Karpas-422 (cell line): ENCODE measurements around the gene NARF. TPM values are rescaled to one million over a fixed set of nuclear protein-coding genes. Genes with fewer than 3 reads are reported as not detected.
"Not testable (repeated sequence)": the region's sequence is repeated elsewhere in the genome, so short reads cannot be mapped to it uniquely, and the experiment has no call there.

ENCODE experiments used
- DNase-seq: peaks from one replicate; pipeline ENCODE4 v3.0.0-alpha.2; 2015
- H2AFZ ChIP-seq: fragments of 200-600 bp; sonication (generic); 2 replicates; pipeline ENCODE4 v1.6.1; 2014; ENCODE audit warnings: antibody characterized with exemption, low read length, mixed read lengths
- H3K27ac ChIP-seq: fragments of 200-600 bp; sonication (generic); 2 replicates; pipeline ENCODE4 v1.5.1; 2014; ENCODE audit warnings: mild to moderate bottlenecking, low read length, moderate library complexity
- H3K27me3 ChIP-seq: fragments of 200-600 bp; sonication (generic); 2 replicates; pipeline ENCODE4 v1.6.1; 2014; ENCODE audit warnings: low read length, mixed read lengths
- H3K36me3 ChIP-seq: fragments of 200-600 bp; sonication (generic); 2 replicates; pipeline ENCODE4 v1.6.1; 2014; ENCODE audit warnings: low read length, mixed read lengths; ENCODE audit not compliant: insufficient read depth
- H3K4me1 ChIP-seq: fragments of 200-600 bp; sonication (generic); 2 replicates; pipeline ENCODE4 v1.6.1; 2014; ENCODE audit warnings: mild to moderate bottlenecking, low read length, mixed read lengths
- H3K4me2 ChIP-seq: fragments of 200-600 bp; sonication (generic); 2 replicates; pipeline ENCODE4 v1.6.1; 2014; ENCODE audit warnings: low read length, low read depth, mild to moderate bottlenecking; ENCODE audit not compliant: poor library complexity, severe bottlenecking
- H3K4me3 ChIP-seq: fragments of 200-600 bp; sonication (generic); 2 replicates; pipeline ENCODE4 v1.5.1; 2014; ENCODE audit warnings: mild to moderate bottlenecking, antibody characterized with exemption, low read length, mixed read lengths
- H3K79me2 ChIP-seq: fragments of 200-600 bp; sonication (generic); 2 replicates; pipeline ENCODE4 v1.6.1; 2014; ENCODE audit warnings: mild to moderate bottlenecking, low read length, mixed read lengths
- H3K9ac ChIP-seq: fragments of 200-600 bp; sonication (generic); 2 replicates; pipeline ENCODE4 v1.6.0; 2014; ENCODE audit warnings: low read length
- H3K9me2 ChIP-seq: fragments of 200-600 bp; sonication (generic), shearing (Covaris generic); replicated peaks from 2 replicates; pipeline ENCODE4 v1.6.0; 2014; ENCODE audit warnings: mild to moderate bottlenecking, low read length, moderate library complexity; ENCODE audit not compliant: insufficient read depth
- H3K9me3 ChIP-seq: fragments of 300-700, 200-600 bp; sonication (generic); 2 replicates; pipeline ENCODE4 v1.6.1; 2014; ENCODE audit warnings: low read length, mixed read lengths
- H4K20me1 ChIP-seq: fragments of 200-600 bp; sonication (generic); 2 replicates; pipeline ENCODE4 v1.6.1; 2014; ENCODE audit warnings: mild to moderate bottlenecking, antibody characterized with exemption, low read length, low read depth; ENCODE audit not compliant: insufficient read depth
- total RNA-seq: library from RNA; depleted of rRNA; stranded (reverse); fragments of >200 nt; shearing (Covaris generic); gene quantifications from 2 replicates; pipeline ENCODE4 v1.2.3, GENCODE V29; 2014; ENCODE audit warnings: low replicate concordance; rRNA removed

Gene NARF
- 43.3 and 53.5 TPM in 2 replicates for total RNA-seq

- peak; percentile 98 for DNase-seq
- Histone ChIP-seq H3K27me3 (no peaks in the 10 kb centered on the region), H4K20me1 (no peaks in the 10 kb centered on the region), H3K9me2 (no peaks in the 10 kb centered on the region), H3K36me3 (peaks cover 4% of the 10 kb centered on the region; the same call in 1 of the 2 replicates), H3K79me2 (peaks cover 14% of the 10 kb centered on the region), H3K4me3 (peak within 1 kb of the TSS; percentile 95), H3K9ac (peak within 1 kb of the TSS; percentile 97), H3K9me3 (no peaks in the 10 kb centered on the region), H3K4me1 (peaks cover 18% of the 10 kb centered on the region), H3K27ac (peak within 1 kb of the TSS; percentile 93), H2AFZ (peak within 1 kb of the TSS; percentile 88), H3K4me2 (peak within 1 kb of the TSS; percentile 92)
Measured at GRCh38 chr17:82458179-82458884, at the start of gene NARF. TSS of gene NARF (plus strand) at chr17:82458741. CDS start at chr17:82458804, 63 bp downstream.

GRCh38 chr17:82408938-82409318 is 49.6 kb upstream of the NARF start:
- no peaks in the 10 kb centered on the region for H3K9me3 ChIP-seq
- H3K27ac ChIP-seq, result no peak overlapping the region
- H3K36me3 ChIP-seq, result no peaks in the 10 kb centered on the region
- H3K27me3 ChIP-seq, result no peaks in the 10 kb centered on the region
- H3K9ac ChIP-seq, result no peak overlapping the region
- H3K9me2 ChIP-seq, result no peaks in the 10 kb centered on the region
- DNase-seq, result no peak
- no peak overlapping the region for H3K4me3 ChIP-seq
- H2AFZ ChIP-seq, result no peak overlapping the region
- H4K20me1 ChIP-seq, result no peaks in the 10 kb centered on the region
- H3K79me2 ChIP-seq, result no peaks in the 10 kb centered on the region
- no peaks in the 10 kb centered on the region for H3K4me1 ChIP-seq
- no peak overlapping the region for H3K4me2 ChIP-seq

- H3K4me1 ChIP-seq, result no peaks in the 10 kb centered on the region
- H2AFZ ChIP-seq, result no peak overlapping the region
- no peaks in the 10 kb centered on the region for H3K79me2 ChIP-seq
- no peaks in the 10 kb centered on the region for H3K36me3 ChIP-seq
- no peaks in the 10 kb centered on the region for H3K9me2 ChIP-seq
- H3K27me3 ChIP-seq, result no peaks in the 10 kb centered on the region
- H3K4me2 ChIP-seq, result no peak overlapping the region
- no peak overlapping the region for H3K9ac ChIP-seq
- H4K20me1 ChIP-seq, result peaks cover 1% of the 10 kb centered on the region; the same call in 1 of the 2 replicates
- no peaks in the 10 kb centered on the region for H3K9me3 ChIP-seq
- no peak for DNase-seq
- no peak overlapping the region for H3K4me3 ChIP-seq
- no peak overlapping the region for H3K27ac ChIP-seq
Measured at GRCh38 chr17:82410014-82410716, 48.4 kb upstream of the NARF start.

GRCh38 chr17:82411396-82412053 is 47.0 kb upstream of the NARF start:
- Histone ChIP-seq H3K9me2 (no peaks in the 10 kb centered on the region), H3K9ac (no peak overlapping the region), H3K4me3 (no peak overlapping the region), H3K27me3 (no peaks in the 10 kb centered on the region), H3K4me1 (no peaks in the 10 kb centered on the region), H3K36me3 (no peaks in the 10 kb centered on the region), H3K4me2 (no peak overlapping the region), H2AFZ (no peak overlapping the region), H3K9me3 (no peaks in the 10 kb centered on the region), H4K20me1 (peaks cover 9% of the 10 kb centered on the region; the same call in 1 of the 2 replicates), H3K79me2 (no peaks in the 10 kb centered on the region), H3K27ac (no peak overlapping the region)
- DNase-seq, result no peak

GRCh38 chr17:82412081-82412480 is 46.5 kb upstream of the NARF start:
- H4K20me1 ChIP-seq, result peaks cover 10% of the 10 kb centered on the region; the same call in 1 of the 2 replicates
- not testable (repeated sequence) for H3K79me2 ChIP-seq, DNase-seq, H2AFZ ChIP-seq, H3K36me3 ChIP-seq, H3K9me3 ChIP-seq, H3K4me1 ChIP-seq, H3K9me2 ChIP-seq, H3K9ac ChIP-seq, H3K27me3 ChIP-seq, H3K4me2 ChIP-seq, H3K4me3 ChIP-seq, H3K27ac ChIP-seq

- H3K9me2 ChIP-seq, result no peaks in the 10 kb centered on the region
- H3K79me2 ChIP-seq, result no peaks in the 10 kb centered on the region
- H2AFZ ChIP-seq, result no peak overlapping the region
- no peak for DNase-seq
- H3K27ac ChIP-seq, result no peak overlapping the region
- H3K4me3 ChIP-seq, result no peak overlapping the region
- H3K4me1 ChIP-seq, result peaks cover 4% of the 10 kb centered on the region
- peaks cover 16% of the 10 kb centered on the region; the same call in 1 of the 2 replicates for H4K20me1 ChIP-seq
- no peak overlapping the region for H3K4me2 ChIP-seq
- H3K9ac ChIP-seq, result no peak overlapping the region
- no peaks in the 10 kb centered on the region for H3K27me3 ChIP-seq
- H3K36me3 ChIP-seq, result no peaks in the 10 kb centered on the region
- no peaks in the 10 kb centered on the region for H3K9me3 ChIP-seq
Measured at GRCh38 chr17:82412535-82413520, 45.7 kb upstream of the NARF start.

GRCh38 chr17:82414548-82415281 is 43.8 kb upstream of the NARF start:
- no peak overlapping the region for H2AFZ ChIP-seq
- no peak overlapping the region for H3K9ac ChIP-seq
- peaks cover 18% of the 10 kb centered on the region; the same call in 1 of the 2 replicates for H4K20me1 ChIP-seq
- no peaks in the 10 kb centered on the region for H3K36me3 ChIP-seq
- H3K9me2 ChIP-seq, result no peaks in the 10 kb centered on the region
- H3K9me3 ChIP-seq, result no peaks in the 10 kb centered on the region
- H3K79me2 ChIP-seq, result 0 out of 2 replicates have a peak, but pooled peaks cover 6% of the 10 kb centered on the region
- H3K27ac ChIP-seq, result no peak overlapping the region
- DNase-seq, result peak; percentile 87
- no peak overlapping the region for H3K4me3 ChIP-seq
- peaks cover 14% of the 10 kb centered on the region for H3K4me1 ChIP-seq
- H3K27me3 ChIP-seq, result no peaks in the 10 kb centered on the region
- peak overlapping the region; percentile 35 for H3K4me2 ChIP-seq
